NCI-H146 (cell line): ENCODE data around the gene ANKRA2.

ENCODE experiments used
- DNase-seq: peaks from one replicate; lab custom pipeline; 2025; lab: John Stamatoyannopoulos, UW

ANKRA2 gene, protein sequence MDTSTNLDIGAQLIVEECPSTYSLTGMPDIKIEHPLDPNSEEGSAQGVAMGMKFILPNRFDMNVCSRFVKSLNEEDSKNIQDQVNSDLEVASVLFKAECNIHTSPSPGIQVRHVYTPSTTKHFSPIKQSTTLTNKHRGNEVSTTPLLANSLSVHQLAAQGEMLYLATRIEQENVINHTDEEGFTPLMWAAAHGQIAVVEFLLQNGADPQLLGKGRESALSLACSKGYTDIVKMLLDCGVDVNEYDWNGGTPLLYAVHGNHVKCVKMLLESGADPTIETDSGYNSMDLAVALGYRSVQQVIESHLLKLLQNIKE

DNA sequence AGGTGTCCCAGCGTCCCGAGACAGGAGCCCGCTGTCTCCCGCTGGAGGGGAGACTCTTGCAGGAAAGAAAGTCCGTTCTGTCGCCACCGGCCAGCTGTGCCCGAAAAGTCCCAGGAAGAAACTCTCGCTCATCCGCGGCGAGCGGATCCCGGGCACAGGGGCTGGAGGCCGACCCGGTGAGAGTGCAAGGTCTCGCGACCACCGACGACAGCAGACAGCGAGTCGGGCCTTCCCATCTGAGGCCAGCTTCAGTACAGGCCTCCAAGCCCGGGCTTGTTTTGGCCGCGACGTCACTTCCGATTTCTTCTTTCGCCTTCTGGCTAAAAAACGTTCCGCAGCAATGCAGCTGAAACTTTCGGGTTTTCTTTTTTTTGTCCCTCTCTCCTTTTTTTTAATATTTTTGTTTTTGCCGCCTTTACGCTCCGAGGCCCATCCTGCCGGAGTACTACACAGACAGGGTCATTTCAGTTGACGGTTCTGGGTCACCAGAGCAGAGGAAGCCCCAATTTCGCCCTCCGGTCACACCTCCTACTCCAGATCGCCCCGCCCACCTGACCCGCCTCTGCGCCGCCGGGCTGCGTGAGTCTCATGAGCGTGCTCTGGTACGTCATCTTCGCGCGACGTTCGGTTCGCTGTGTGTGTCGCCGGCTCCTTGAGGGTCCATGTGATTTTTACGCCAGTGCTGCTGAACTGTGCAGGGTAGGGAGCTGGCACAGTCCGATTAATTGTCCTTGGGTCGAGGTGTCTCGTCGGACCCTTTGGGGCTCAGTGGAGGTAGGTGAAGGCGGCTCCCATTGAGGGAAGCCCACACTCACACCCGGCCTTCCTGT lies at the start of gene ANKRA2, which contains the start of gene UTP15:
Gene ANKRA2, minus strand, starts transcription at position 501 of the 830 bp plus-strand sequence. CDS start 2,758 bp downstream, outside the sequence.
Gene UTP15, plus strand, starts transcription at position 605 of the 830 bp plus-strand sequence. CDS start 1,602 bp downstream, outside the sequence.
- peak; percentile 96 for DNase-seq

- peak; percentile 57 for DNase-seq
Measured at GRCh38 chr5:73615085-73615484, 49.6 kb upstream of the ANKRA2 start.

- DNase-seq: no peak
Measured at GRCh38 chr5:73612799-73613198, 47.4 kb upstream of the ANKRA2 start.

DNA sequence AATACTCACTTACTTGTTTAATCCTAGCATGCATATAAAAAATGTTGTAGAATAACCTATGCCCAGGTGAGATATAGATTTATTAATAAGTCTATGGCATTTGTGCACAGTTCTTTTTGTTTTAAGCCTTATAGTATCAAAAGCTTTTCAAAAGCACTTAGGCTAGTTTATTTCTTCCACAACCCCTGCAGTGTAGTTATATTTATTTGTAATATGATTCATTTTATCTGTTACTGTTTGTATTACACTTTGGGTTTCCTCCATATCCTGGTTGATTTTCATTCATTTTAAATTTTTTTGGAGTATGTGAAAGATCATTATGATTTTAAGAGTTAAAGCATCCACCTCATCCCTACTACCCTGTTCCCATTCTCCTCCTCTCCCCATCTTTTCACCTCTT lies 41.8 kb upstream of the ANKRA2 start:
- DNase-seq: no peak

GRCh38 chr5:73606206-73606753 lies 40.8 kb upstream of the ANKRA2 start:
- no peak for DNase-seq

DNA sequence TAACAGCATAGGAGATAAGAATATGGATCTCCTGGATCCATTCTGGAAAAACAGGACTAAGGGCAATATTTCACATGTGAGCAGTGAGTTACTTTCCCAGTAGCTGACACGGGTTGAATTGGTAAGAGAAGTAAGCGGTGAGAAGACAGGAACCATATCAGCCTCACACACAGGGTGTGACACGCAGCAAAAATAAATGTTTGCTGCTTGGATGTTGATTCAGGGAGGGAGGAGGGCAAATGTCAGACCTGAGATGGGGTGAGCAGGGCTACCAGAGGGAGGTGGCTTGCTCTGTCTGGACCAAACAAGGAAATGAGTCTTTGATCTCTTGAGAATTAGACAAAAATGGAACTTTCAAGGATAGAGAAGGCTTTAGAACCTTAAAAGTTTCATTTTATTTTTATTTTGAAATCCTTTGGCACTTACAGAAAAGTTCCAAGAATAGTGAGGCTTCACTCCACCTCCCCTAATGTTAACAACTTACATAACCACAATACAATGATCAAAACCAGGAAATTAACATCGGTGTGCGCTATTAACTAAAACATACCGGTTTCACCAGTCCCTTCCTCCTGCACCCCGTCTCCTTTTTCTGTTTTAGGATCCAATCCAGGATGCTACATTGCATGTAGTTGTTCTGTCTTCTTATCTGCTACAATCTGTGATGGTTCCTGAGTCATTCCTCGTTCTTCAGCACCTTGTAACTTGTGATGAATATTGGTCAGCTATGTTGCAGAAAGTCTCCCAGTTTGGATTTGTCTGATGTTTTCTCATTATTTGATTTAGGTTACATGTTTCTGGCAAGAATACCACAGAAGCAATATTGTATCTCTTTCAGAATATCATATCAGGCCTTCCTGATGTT lies 40.0 kb upstream of the ANKRA2 start:
- DNase-seq: no peak

- no peak for DNase-seq
Measured at GRCh38 chr5:73603998-73604397, 38.6 kb upstream of the ANKRA2 start.

- DNase-seq: no peak
Measured at GRCh38 chr5:73599380-73599779, 33.9 kb upstream of the ANKRA2 start.

DNA sequence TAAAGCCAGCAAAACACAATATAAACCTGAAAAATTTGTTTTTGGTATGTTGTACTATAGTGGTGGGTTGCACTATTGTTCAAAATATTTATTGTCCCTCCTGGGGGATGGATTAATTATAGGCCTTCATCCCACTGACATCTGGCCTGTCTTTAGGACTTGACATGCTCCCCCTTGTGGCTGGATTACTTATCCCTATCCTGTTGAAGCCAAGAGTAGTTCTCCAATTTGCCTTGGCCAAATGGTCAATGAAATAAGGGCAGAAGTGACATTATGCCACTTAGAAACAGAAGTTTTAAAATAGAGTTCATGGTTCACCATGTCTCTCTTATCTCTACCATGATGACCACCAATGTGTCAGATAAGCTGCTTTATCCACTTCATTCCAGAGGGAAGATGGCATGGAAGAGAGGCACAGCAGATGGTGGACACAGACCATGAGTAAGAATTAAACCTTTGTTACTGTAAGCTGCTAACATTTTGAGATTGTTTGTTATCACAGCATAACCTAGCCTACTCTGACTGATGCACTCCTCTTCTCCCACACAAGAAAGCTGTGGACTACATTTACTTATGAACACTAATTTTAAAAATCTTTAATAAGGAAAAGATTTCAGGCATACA lies 31.4 kb upstream of the ANKRA2 start:
- peak; percentile 61 for DNase-seq

- DNase-seq: no peak
Measured at GRCh38 chr5:73592551-73592950, 27.1 kb upstream of the ANKRA2 start.

DNA sequence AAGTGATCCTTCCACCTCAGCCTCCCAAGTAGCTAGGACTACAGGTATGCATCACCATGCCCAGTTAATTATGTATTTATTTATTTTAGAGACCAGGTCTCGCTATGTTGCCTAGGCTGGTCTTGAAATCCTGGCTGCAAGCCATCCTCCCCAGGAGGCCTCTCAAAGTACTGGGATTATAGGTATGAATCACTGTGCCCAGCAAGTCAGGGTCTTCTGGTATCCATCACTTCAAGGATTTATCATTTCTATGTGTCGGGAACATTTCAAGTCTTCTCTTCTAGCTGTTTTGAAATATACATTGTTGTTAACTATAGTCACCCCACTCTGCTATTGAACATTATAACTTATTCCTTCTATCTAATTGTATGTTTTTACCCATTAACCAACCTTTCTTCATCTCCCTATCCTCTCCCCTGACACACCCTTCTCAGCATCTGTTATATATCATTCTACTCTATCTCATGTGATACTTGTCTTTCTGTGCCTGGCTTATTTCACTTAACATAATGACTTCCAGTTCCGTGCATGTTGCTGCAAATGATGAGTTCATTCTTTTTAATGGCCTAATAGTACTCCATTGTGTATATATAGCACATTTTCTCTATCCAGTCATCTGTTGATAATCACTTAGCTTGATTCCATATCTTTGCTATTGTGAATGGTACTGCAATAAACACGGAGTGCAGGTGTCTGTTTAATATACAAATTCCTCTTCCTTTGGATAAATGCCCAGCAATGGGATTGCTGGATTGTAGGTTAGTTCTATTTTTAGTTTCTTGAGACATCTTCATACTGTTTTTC lies 26.5 kb upstream of the ANKRA2 start:
- peak; percentile 9 for DNase-seq

DNA sequence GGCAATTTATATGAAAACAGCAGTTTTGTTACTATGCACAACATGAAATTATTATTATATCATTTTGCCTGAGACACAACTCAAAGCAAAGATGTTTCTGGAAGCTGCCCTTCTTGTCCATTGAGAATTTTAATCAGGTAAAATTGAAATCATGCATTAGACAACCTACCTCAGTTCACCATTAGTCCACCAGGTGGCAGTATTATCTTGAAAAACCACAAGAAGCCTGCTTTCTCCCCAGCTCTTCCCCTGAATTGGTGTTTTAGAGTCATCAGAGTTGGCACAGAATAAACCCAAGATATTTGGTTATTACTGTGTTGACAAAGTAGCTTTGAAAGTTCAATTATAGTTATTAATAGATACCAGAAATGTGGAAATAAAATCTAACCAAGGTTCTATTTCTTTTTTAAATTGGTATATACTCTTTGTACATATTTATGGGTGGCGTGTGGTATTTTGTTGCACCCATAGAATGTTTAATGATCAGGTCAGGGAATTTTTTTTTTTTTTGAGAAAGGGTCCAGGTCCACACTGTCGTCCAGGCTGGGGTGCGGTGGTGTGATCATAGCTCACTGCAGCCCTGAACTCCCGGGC lies 25.8 kb upstream of the ANKRA2 start:
- DNase-seq: peak; percentile 78

DNA sequence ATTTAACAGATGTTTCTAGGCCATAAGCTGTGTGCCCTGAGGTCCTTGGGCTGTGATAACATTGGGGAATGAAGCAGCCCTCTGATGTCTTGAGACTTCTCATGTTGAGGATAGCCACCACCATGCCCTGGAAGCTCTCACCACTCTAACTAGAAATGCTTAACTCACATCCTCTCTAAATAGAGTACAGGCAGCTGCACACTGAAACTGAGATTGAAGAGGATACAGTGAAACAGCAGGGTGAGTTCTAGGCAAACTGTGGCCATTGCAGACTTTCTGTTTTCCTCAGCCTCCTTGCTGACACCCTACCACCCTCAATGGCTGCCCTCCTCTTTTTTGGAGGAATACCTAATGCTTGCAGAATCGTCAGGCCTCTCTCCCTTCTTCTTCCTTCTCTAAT lies 22.5 kb upstream of the ANKRA2 start:
- no peak for DNase-seq

DNA sequence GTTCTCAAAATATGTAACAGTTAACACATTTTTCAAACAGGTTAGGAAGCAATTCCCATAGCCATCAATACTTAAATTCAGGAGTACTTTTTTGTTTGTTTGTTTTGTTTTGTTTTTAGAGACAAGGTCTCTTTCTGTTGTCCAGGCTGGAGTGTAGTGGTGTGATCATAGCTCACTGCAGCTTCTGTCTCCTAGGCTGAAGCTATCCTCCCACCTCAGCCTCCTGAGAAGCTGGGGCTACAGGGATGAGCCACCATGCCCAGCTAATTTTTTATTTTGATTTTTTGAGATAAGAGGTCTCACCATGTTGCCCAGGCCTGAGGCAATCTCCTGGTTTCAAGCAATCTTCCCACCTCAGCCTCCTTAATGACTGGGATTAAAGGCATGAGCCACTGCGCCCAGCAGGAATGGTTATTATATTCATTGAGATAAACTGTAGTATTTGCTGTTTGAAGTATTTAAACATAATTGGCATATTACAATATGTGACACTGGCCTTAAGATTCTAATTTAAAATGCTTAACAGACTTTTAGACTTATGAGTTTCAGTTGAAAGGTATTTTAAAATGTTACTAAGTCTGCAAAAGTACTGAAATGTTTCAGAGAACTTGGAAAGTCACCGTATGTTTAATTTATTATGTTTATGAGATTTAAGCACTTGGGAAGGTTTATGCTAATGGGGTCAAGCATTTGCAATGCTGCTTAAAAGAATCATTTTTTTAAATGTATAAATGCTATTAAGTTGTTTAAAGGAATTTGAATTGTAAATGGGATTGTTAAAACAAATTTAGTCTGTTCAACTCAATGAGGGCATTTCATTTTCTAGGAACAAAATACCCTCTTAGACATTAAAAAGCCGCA lies 17.1 kb upstream of the ANKRA2 start:
- DNase-seq: peak; percentile 72

- no peak for DNase-seq
Measured at GRCh38 chr5:73565969-73566547, 619 bp upstream of the ANKRA2 start.

DNA sequence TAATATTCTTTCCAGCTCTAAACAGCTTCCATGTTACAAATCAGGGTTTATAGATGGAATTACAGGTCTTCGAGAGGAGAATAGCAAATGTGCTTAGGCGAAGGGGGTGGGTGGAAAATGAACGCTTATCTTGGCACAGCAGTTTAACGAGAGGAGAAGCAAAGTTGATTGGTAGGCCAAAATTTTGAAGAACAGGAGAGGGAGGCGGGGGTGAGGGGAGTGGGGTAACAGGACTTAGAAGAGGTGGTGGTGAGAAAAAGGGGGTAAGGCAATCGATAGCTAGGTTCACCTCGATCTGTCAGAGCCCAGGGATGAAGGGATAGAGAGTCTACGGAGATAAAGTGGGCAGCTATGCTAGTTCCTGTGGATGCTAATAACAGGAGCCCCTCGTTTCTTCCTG lies 764 bp downstream of the ANKRA2 start:
- peak; percentile 12 for DNase-seq

GRCh38 chr5:73564018-73564417 lies 1.4 kb downstream of the ANKRA2 start:
- no peak for DNase-seq

- DNase-seq: peak; percentile 6
Measured at GRCh38 chr5:73558950-73559349, 6.5 kb downstream of the ANKRA2 start.

DNA sequence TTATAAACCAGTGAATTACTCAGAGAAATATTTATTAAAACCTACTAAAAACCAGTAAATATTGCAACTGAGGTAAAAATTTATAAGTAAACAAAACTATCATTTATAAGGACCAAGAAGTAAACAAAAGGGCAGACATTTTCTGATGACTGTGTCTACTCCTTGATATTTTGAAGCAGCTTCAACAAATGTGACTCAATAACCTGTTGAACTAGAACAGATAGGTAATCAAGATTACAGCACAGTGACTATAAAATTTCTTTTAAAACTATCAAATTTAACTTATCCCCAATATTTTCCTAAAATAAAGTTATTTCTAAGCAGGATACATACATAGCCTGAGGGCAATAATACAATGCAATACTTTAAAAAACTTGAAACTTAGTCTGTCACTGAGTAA lies 12.8 kb downstream of the ANKRA2 start:
- no peak for DNase-seq
